Measurements from ENCODE around the gene COL1A1. TPM values are rescaled to one million over a fixed set of nuclear protein-coding genes. Genes with fewer than 3 reads are reported as not detected.

Gene COL1A1
- total RNA-seq, 1 experiment from 2014 or later, result 20.7 TPM

- Histone ChIP-seq H3F3A (ENCODE audit: insufficient read depth, low read depth) (peaks cover 15% of the 10 kb centered on the region; the same call in 1 of the 2 replicates), H3K4me3 (no peak overlapping the region), H3K27me3 (ENCODE audit: insufficient read depth, low read depth) (no peaks in the 10 kb centered on the region), H2AFZ (no peak overlapping the region), H3K9me2 (ENCODE audit: insufficient read depth) (no peaks in the 10 kb centered on the region), H3K4me1 (replicated peaks; ENCODE audit: insufficient read depth) (peaks cover 22% of the 10 kb centered on the region), H3K9me3 (ENCODE audit: insufficient read depth, low read depth) (no peaks in the 10 kb centered on the region), H3K27ac (no peak overlapping the region), H3K79me2 (ENCODE audit: low read depth) (no peaks in the 10 kb centered on the region), H3K4me2 (no peak overlapping the region), H4K20me1 (ENCODE audit: insufficient read depth) (no peaks in the 10 kb centered on the region), H3K36me3 (ENCODE audit: low read depth) (no peaks in the 10 kb centered on the region)
- TF ChIP-seq CTCF (conservative IDR thresholded peaks at IDR 0.05) (no peak), EZH2 (IDR thresholded peaks at IDR 0.05; ENCODE audit: low read depth) (no peak)
- no peak for DNase-seq
- no TSS peak for BruUV-seq (replicated peaks)
- ChIA-PET POLR2A (ENCODE audit: unreplicated experiment) (no interaction called here), CTCF (interaction anchor here (0.6 kb wide), 1 partner anchor 32 kb away, joined by 5 read pairs; no protein-coding TSS in a partner anchor)
- intact Hi-C loops (cut with micrococcal nuclease; ENCODE audit: unreplicated experiment), result no loop called here
Observed at GRCh38 chr17:50168319-50168718, 33.1 kb downstream of the COL1A1 start.

GRCh38 chr17:50167371-50167770 is 34.1 kb downstream of the COL1A1 start:
- intact Hi-C loops (cut with micrococcal nuclease; ENCODE audit: unreplicated experiment), result no loop called here

GRCh38 chr17:50166518-50167181 is 34.8 kb downstream of the COL1A1 start:
- Histone ChIP-seq H3K27ac (no peak overlapping the region), H2AFZ (no peak overlapping the region)
- POLR2A ChIA-PET (ENCODE audit: unreplicated experiment), result no interaction called here

More at GRCh38 chr17:50167371-50167770, 34.1 kb downstream of the COL1A1 start:
- Histone ChIP-seq H4K20me1 (ENCODE audit: insufficient read depth) (no peaks in the 10 kb centered on the region), H3K36me3 (ENCODE audit: low read depth) (no peaks in the 10 kb centered on the region), H3K9me2 (ENCODE audit: insufficient read depth) (no peaks in the 10 kb centered on the region), H3K4me1 (replicated peaks; ENCODE audit: insufficient read depth) (peaks cover 22% of the 10 kb centered on the region), H3K4me2 (no peak overlapping the region), H3K4me3 (no peak overlapping the region), H3K27me3 (ENCODE audit: insufficient read depth, low read depth) (no peaks in the 10 kb centered on the region), H2AFZ (no peak overlapping the region), H3K9me3 (ENCODE audit: insufficient read depth, low read depth) (no peaks in the 10 kb centered on the region), H3K27ac (no peak overlapping the region), H3K79me2 (ENCODE audit: low read depth) (no peaks in the 10 kb centered on the region), H3F3A (ENCODE audit: insufficient read depth, low read depth) (peaks cover 16% of the 10 kb centered on the region; the same call in 1 of the 2 replicates)
- ChIA-PET POLR2A (ENCODE audit: unreplicated experiment) (no interaction called here), CTCF (no interaction called here)
- no TSS peak for BruUV-seq (replicated peaks)
- TF ChIP-seq EZH2 (IDR thresholded peaks at IDR 0.05; ENCODE audit: low read depth) (no peak), CTCF (conservative IDR thresholded peaks at IDR 0.05) (no peak)
- DNase-seq, result no peak

More at GRCh38 chr17:50166518-50167181, 34.8 kb downstream of the COL1A1 start:
- no peak for TF ChIP-seq CTCF (conservative IDR thresholded peaks at IDR 0.05)
- no peak for TF ChIP-seq EZH2 (IDR thresholded peaks at IDR 0.05; ENCODE audit: low read depth)
- intact Hi-C loops (cut with micrococcal nuclease; ENCODE audit: unreplicated experiment), result no loop called here
- Histone ChIP-seq H3K4me3 (no peak overlapping the region), H3K79me2 (ENCODE audit: low read depth) (no peaks in the 10 kb centered on the region), H3F3A (ENCODE audit: insufficient read depth, low read depth) (peaks cover 23% of the 10 kb centered on the region; the same call in 1 of the 2 replicates), H3K27me3 (ENCODE audit: insufficient read depth, low read depth) (no peaks in the 10 kb centered on the region), H3K9me2 (ENCODE audit: insufficient read depth) (no peaks in the 10 kb centered on the region), H3K4me1 (replicated peaks; ENCODE audit: insufficient read depth) (peaks cover 20% of the 10 kb centered on the region), H3K36me3 (ENCODE audit: low read depth) (no peaks in the 10 kb centered on the region), H3K4me2 (no peak overlapping the region), H3K9me3 (ENCODE audit: insufficient read depth, low read depth) (no peaks in the 10 kb centered on the region), H4K20me1 (ENCODE audit: insufficient read depth) (no peaks in the 10 kb centered on the region)
- DNase-seq, result no peak
- CTCF ChIA-PET, result no interaction called here
- no TSS peak for BruUV-seq (replicated peaks)
